SK-N-SH (cell line): ENCODE results near the gene ITIH2.

ENCODE experiments used
- EZH2phosphoT487 ChIP-seq: fragments of 200-600 bp; sonication (generic); IDR thresholded peaks from 2 replicates; pipeline ENCODE4 v1.6.1; 2017; ENCODE audit warnings: low read depth, mixed run types, mild to moderate bottlenecking, antibody characterized with exemption, moderate library complexity, borderline replicate concordance
- GABPA ChIP-seq: IDR thresholded peaks from 2 replicates; pipeline ENCODE4 v1.4.0; 2012; ENCODE audit warnings: low read depth, mild to moderate bottlenecking
- MAX ChIP-seq: IDR thresholded peaks from 2 replicates; pipeline ENCODE4 v1.4.0; 2012; ENCODE audit warnings: low read depth
- NFIC ChIP-seq: IDR thresholded peaks from 2 replicates; pipeline ENCODE4 v1.4.0; 2012; ENCODE audit warnings: borderline replicate concordance
- RXRA ChIP-seq: IDR thresholded peaks from 2 replicates; pipeline ENCODE4 v1.4.0; 2012; ENCODE audit warnings: low read depth, mild to moderate bottlenecking, borderline replicate concordance
- SIN3A ChIP-seq: IDR thresholded peaks from 2 replicates; pipeline ENCODE4 v1.6.1; 2012; ENCODE audit warnings: low read depth, mild to moderate bottlenecking, low read length, moderate library complexity, borderline replicate concordance
- TF ChIP-seq, protein P1 (sequence below): fragments of 200-600 bp; sonication (generic); IDR thresholded peaks from 2 replicates; pipeline ENCODE4 v1.6.1; 2017; ENCODE audit warnings: antibody characterized with exemption, mild to moderate bottlenecking, moderate library complexity
- TF ChIP-seq, protein P2 (sequence below): IDR thresholded peaks from 2 replicates; pipeline ENCODE4 v1.6.1; 2012; ENCODE audit warnings: mild to moderate bottlenecking, low read depth, low read length, moderate library complexity

DNA sequence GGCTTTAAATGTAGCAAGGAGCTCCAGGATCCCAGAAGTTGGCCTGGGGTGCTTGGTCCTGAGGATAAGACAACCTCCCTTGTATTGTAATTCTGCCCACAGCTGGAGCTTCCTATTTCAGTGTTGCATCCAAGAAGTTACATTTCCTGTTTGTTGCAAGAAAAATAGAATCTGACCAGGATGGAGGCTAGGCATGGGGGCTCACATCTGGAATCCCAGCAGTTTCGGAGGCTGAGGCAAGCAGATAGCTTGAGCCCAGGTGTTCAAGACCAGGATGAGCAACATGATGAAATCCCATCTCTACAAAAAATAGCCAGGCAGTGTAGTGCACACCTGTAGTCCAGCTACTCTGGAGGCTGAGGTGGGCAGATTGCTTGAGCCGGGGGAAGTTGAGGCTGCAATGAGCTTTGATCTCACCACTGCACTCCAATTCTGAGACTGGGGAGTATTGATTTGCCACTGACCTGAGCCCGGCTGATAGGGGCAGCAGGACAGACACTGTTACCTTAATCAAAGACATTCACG, 766 bp upstream of the ITIH2 start:
- TF ChIP-seq RXRA (no peak), MAX (no peak), GABPA (no peak), NFIC (no peak), EZH2phosphoT487 (no peak), SIN3A (no peak)
- TF ChIP-seq, protein P1, sequence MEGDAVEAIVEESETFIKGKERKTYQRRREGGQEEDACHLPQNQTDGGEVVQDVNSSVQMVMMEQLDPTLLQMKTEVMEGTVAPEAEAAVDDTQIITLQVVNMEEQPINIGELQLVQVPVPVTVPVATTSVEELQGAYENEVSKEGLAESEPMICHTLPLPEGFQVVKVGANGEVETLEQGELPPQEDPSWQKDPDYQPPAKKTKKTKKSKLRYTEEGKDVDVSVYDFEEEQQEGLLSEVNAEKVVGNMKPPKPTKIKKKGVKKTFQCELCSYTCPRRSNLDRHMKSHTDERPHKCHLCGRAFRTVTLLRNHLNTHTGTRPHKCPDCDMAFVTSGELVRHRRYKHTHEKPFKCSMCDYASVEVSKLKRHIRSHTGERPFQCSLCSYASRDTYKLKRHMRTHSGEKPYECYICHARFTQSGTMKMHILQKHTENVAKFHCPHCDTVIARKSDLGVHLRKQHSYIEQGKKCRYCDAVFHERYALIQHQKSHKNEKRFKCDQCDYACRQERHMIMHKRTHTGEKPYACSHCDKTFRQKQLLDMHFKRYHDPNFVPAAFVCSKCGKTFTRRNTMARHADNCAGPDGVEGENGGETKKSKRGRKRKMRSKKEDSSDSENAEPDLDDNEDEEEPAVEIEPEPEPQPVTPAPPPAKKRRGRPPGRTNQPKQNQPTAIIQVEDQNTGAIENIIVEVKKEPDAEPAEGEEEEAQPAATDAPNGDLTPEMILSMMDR: no peak
- TF ChIP-seq, protein P2, sequence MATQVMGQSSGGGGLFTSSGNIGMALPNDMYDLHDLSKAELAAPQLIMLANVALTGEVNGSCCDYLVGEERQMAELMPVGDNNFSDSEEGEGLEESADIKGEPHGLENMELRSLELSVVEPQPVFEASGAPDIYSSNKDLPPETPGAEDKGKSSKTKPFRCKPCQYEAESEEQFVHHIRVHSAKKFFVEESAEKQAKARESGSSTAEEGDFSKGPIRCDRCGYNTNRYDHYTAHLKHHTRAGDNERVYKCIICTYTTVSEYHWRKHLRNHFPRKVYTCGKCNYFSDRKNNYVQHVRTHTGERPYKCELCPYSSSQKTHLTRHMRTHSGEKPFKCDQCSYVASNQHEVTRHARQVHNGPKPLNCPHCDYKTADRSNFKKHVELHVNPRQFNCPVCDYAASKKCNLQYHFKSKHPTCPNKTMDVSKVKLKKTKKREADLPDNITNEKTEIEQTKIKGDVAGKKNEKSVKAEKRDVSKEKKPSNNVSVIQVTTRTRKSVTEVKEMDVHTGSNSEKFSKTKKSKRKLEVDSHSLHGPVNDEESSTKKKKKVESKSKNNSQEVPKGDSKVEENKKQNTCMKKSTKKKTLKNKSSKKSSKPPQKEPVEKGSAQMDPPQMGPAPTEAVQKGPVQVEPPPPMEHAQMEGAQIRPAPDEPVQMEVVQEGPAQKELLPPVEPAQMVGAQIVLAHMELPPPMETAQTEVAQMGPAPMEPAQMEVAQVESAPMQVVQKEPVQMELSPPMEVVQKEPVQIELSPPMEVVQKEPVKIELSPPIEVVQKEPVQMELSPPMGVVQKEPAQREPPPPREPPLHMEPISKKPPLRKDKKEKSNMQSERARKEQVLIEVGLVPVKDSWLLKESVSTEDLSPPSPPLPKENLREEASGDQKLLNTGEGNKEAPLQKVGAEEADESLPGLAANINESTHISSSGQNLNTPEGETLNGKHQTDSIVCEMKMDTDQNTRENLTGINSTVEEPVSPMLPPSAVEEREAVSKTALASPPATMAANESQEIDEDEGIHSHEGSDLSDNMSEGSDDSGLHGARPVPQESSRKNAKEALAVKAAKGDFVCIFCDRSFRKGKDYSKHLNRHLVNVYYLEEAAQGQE: no peak
